22Rv1 (cell line): ENCODE data around the gene GPR37.

Experiments used
- CTCF ChIP-seq: fragments of 450-650 bp; IDR thresholded peaks from 2 replicates; pipeline ENCODE4 v1.5.1; 2017; ENCODE audit warnings: mild to moderate bottlenecking
- ZFX ChIP-seq: fragments of 450-650 bp; IDR thresholded peaks from 2 replicates; pipeline ENCODE4 v1.6.1; 2017; ENCODE audit warnings: antibody characterized with exemption, borderline replicate concordance

- TF ChIP-seq ZFX (no peak), CTCF (no peak)
These were observed 13.3 kb downstream of the GPR37 start for GRCh38 chr7:124752310-124752709.
